ENCODE data around the gene DSG3.

Gene DSG3

DNA sequence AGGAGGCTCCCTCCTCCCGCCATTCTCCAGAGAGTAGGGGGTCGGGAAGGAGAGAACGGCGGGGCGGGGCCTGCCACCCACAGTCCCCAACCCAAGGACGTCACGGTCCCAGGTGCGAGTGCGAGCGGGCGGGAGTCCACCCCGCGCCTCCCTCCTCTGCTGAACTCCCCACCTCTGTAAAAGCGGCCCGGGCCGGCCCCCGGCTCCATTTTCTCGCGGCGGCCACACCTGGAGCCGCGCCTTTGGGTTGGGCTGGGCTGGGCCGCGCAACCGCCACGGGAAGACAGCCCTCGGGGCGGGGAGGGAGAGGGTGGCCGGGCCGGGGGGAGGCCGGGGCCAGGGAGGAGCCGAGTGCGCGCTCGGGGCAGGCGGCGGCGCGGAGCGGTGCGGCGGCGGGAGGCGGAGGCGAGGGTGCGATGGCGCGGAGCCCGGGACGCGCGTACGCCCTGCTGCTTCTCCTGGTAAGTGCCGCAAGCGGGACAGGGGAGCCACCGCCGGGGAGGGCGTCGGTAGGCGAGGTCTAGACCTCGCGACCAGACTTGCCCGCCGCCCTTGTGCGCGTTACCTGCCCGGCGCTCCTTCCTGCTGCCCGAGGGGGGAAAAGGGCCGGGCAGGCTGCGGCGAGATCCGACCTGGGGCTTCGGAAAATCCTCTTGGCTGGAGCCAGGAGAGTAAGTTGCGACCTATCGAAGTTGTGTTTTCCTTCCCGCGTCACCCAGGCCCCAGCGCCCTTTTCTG, 50.5 kb downstream of the DSG3 start, which contains the start of gene DSG2:
DSG2 (plus strand) TSS at position 342 of the 738 bp plus-strand sequence; CDS start at position 417, 75 bp downstream.
- Histone ChIP-seq H2AFZ (ENCODE audit: low read length) (peak within 1 kb of the TSS; percentile 92), H3K9me2 (replicated peaks; ENCODE audit: insufficient read depth, low read length) (no peaks in the 10 kb centered on the region), H3K4me3 (ENCODE audit: low read length) (peak within 1 kb of the TSS; percentile 93), H3K36me3 (replicated peaks; ENCODE audit: insufficient read depth, low read length) (no peaks in the 10 kb centered on the region), H4K20me1 (ENCODE audit: insufficient read depth, low read length) (no peaks in the 10 kb centered on the region), H3K9me3 (replicated peaks; ENCODE audit: insufficient read depth, low read length) (no peaks in the 10 kb centered on the region), H3K4me2 (ENCODE audit: low read depth, low read length) (peak within 1 kb of the TSS; percentile 84), H3K79me2 (ENCODE audit: low read length) (peaks cover 27% of the 10 kb centered on the region), H3K4me1 (ENCODE audit: low read length) (peaks cover 12% of the 10 kb centered on the region; the same call in 1 of the 2 replicates), H3K27me3 (replicated peaks; ENCODE audit: insufficient read depth, low read length) (no peaks in the 10 kb centered on the region), H3K27ac (ENCODE audit: low read length) (peak within 1 kb of the TSS; percentile 48; the same call in 1 of the 2 replicates), H3K9ac (ENCODE audit: low read length) (peak within 1 kb of the TSS; percentile 84), H3F3A (ENCODE audit: insufficient read depth, low read length) (peaks cover 20% of the 10 kb centered on the region)
- DNase-seq = peak; percentile 67
- TF ChIP-seq, protein P1, sequence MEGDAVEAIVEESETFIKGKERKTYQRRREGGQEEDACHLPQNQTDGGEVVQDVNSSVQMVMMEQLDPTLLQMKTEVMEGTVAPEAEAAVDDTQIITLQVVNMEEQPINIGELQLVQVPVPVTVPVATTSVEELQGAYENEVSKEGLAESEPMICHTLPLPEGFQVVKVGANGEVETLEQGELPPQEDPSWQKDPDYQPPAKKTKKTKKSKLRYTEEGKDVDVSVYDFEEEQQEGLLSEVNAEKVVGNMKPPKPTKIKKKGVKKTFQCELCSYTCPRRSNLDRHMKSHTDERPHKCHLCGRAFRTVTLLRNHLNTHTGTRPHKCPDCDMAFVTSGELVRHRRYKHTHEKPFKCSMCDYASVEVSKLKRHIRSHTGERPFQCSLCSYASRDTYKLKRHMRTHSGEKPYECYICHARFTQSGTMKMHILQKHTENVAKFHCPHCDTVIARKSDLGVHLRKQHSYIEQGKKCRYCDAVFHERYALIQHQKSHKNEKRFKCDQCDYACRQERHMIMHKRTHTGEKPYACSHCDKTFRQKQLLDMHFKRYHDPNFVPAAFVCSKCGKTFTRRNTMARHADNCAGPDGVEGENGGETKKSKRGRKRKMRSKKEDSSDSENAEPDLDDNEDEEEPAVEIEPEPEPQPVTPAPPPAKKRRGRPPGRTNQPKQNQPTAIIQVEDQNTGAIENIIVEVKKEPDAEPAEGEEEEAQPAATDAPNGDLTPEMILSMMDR (IDR thresholded peaks at IDR 0.05; ENCODE audit: low read length) = no peak
- TF ChIP-seq EZH2 (optimal IDR thresholded peaks at IDR 0.05; ENCODE audit: low read depth, low read length) (no peak), EZH2phosphoT487 (IDR thresholded peaks at IDR 0.05; ENCODE audit: low read length) (no peak)

DNA sequence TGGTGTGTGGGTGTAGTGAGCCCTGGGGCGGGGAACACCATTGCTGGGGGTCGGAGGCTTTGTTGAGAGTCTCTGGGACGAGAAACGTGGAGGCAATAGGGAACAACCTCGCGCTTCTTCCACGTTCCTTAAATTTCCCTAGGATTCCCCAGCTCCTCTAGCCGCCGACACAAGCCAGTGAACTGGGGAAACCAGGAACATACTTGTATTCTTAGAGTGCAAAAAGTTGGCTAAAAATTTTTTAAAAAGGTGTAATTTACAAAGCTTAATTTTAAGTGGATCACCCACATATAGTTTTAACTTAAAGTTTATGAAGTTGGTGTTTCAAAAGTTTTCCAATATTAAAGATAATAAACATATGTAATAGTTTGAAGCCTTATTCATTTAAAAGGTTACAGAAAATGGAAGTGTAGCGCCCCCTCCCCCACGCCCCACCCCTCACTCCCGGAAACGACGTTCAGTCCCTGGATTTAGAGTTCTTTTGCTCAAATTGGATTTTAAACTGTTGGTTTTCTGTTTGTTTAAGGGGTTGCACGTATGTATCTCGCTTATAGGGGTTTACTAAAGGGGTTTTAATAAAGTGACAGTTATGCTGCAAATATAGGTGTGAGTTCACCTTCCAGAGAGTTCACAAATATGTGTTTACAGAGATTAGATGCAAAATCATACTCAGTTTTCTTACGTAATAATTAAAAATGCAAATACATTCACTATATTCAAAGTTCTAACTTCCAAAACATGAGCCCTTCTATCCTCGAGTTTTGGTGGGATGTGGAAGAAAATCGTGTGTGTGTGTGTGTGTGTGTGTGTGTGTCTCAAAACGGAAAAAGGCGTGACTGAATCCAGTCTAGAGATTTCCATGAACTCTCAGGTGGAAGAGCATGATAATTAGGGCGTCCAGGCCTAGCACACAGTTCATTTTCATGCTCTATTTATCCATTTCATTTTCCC, 51.3 kb downstream of the DSG3 start:
- peak overlapping the region; percentile 84 for H3K4me2 ChIP-seq (ENCODE audit: low read depth, low read length)
- H3K79me2 ChIP-seq (ENCODE audit: low read length) = peaks cover 33% of the 10 kb centered on the region
- H3K36me3 ChIP-seq (replicated peaks; ENCODE audit: insufficient read depth, low read length) = no peaks in the 10 kb centered on the region
- TF ChIP-seq EZH2phosphoT487 (IDR thresholded peaks at IDR 0.05; ENCODE audit: low read length) = no peak
- peak overlapping the region; percentile 92 for H2AFZ ChIP-seq (ENCODE audit: low read length)
- H4K20me1 ChIP-seq (ENCODE audit: insufficient read depth, low read length) = no peaks in the 10 kb centered on the region
- peaks cover 12% of the 10 kb centered on the region; the same call in 1 of the 2 replicates for H3K4me1 ChIP-seq (ENCODE audit: low read length)
- no peaks in the 10 kb centered on the region for H3K9me2 ChIP-seq (replicated peaks; ENCODE audit: insufficient read depth, low read length)
- DNase-seq = no peak
- peak overlapping the region; percentile 84 for H3K9ac ChIP-seq (ENCODE audit: low read length)
- no peaks in the 10 kb centered on the region for H3K9me3 ChIP-seq (replicated peaks; ENCODE audit: insufficient read depth, low read length)
- peak overlapping the region; percentile 77; the same call in 1 of the 2 replicates for H3K27ac ChIP-seq (ENCODE audit: low read length)
- peaks cover 20% of the 10 kb centered on the region for H3F3A ChIP-seq (ENCODE audit: insufficient read depth, low read length)
- H3K4me3 ChIP-seq (ENCODE audit: low read length) = peak overlapping the region; percentile 93
- no peaks in the 10 kb centered on the region for H3K27me3 ChIP-seq (replicated peaks; ENCODE audit: insufficient read depth, low read length)

DNA sequence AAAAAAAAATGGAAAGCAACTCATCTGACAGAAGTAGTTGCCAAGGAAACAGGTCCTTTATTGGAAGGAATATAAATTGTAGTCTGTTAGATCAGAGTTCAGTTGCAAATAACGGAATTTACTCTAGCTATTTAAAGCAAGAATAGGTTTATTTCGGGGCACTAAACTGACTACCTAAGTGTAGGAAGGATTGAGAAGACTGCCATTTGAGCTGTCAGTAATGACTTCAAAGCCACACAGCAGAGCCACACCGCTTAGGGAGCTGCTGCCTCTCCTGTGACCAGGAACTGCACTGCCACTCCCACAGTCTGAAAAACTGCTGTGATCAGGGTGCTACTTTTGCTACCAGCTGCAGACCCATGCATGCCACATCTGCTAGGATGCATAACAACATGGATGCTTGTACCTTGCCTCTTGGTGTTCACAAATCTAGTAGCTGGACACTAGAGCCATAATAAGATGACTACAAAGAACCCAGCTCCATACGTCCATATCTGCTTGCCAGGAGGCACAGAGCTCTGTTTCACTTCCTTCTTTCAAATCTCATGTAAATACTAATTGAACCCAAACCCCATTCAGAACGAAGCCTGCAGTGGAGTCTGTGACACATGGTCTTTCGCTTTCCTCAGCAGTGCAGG, 52.6 kb downstream of the DSG3 start:
- H3K36me3 ChIP-seq (replicated peaks; ENCODE audit: insufficient read depth, low read length) = no peaks in the 10 kb centered on the region
- peak overlapping the region; percentile 37 for H2AFZ ChIP-seq (ENCODE audit: low read length)
- peak overlapping the region; percentile 93 for H3K4me3 ChIP-seq (ENCODE audit: low read length)
- H3K4me2 ChIP-seq (ENCODE audit: low read depth, low read length) = peak overlapping the region; percentile 84
- H3K79me2 ChIP-seq (ENCODE audit: low read length) = peaks cover 42% of the 10 kb centered on the region
- DNase-seq = peak; percentile 60
- peaks cover 20% of the 10 kb centered on the region for H3F3A ChIP-seq (ENCODE audit: insufficient read depth, low read length)
- peak overlapping the region; percentile 77 for H3K27ac ChIP-seq (ENCODE audit: low read length)
- H3K9me3 ChIP-seq (replicated peaks; ENCODE audit: insufficient read depth, low read length) = no peaks in the 10 kb centered on the region
- no peaks in the 10 kb centered on the region for H3K9me2 ChIP-seq (replicated peaks; ENCODE audit: insufficient read depth, low read length)
- H3K4me1 ChIP-seq (ENCODE audit: low read length) = peaks cover 12% of the 10 kb centered on the region; the same call in 1 of the 2 replicates
- no peaks in the 10 kb centered on the region for H3K27me3 ChIP-seq (replicated peaks; ENCODE audit: insufficient read depth, low read length)
- TF ChIP-seq EZH2 (optimal IDR thresholded peaks at IDR 0.05; ENCODE audit: low read depth, low read length) = no peak
- TF ChIP-seq EZH2phosphoT487 (IDR thresholded peaks at IDR 0.05; ENCODE audit: low read length) = no peak
- TF ChIP-seq, protein P1 (IDR thresholded peaks at IDR 0.05; ENCODE audit: low read length) = no peak
- H4K20me1 ChIP-seq (ENCODE audit: insufficient read depth, low read length) = no peaks in the 10 kb centered on the region
- peak overlapping the region; percentile 12; the same call in 1 of the 2 replicates for H3K9ac ChIP-seq (ENCODE audit: low read length)

All from MM.1S (cell line).